HG03575 (cell line): ENCODE measurements around the gene HUNK.

Experiments
- ATAC-seq: cut with Tn5 transposase; IDR thresholded peaks from one replicate; pipeline ENCODE4 v1.9.1; 2021; ENCODE audit not compliant: unreplicated experiment, insufficient number of reproducible peaks, low FRiP score; ENCODE audit errors: extremely low read depth

HUNK gene

DNA sequence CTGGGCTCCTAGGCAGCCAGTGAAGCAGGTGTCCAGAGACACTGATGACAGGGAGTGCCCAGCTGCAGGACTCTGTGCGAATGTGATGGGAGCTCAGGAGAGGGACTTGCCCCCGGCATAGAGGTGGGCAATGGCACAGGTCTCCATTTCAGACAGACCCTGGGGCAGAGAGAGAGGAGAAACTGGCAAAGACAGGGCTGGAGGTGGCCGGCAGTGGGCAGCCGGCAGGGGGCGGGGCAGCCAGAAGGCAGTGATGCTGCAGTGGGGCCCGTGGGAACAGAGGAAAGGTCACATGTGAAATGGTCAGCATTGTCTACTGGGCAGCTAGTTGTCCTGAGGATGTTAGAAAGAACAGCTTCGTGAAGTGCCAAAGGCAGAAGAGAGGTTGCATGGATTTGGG is 112.6 kb downstream of the HUNK start:
- ATAC-seq: no peak

DNA sequence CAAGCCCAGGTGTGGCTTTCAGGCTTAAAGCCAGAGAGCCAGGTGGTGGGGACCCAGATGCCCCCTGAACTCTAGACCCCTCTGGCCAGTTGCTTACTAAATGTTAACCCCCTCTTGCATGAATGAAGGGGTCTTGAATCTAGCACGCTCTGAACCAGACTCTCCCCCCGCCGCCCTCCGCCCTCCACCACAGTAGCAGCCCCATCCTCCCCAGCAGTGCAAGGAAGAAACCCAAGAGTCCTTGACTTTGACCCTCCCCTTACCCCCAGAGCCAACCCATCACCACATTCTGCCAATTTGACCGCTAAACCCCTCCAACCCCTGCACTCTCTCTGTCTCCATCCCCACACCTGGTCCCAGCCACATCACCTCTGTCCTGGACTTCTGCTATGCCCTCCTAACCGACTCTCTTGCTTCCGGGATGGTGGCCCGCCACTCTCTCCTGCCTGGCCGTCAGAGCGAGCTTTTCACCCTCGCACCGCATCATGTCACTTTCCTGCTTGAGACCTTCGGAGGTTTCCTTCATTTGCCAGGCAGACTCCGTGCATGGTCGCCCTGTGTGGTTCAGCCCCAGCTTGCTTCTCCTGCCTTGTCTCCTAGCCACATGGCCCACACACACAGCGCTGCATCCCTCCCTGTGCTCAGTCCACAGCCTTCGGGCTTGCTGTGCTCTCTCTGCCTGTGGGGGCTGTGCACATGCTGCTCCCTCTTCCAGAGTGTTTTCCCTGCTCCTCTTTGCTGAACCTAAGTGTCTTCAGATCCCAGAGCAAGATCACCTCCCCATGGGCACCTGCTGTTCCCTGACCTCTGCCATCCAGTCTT is 113.4 kb downstream of the HUNK start:
- no peak for ATAC-seq

DNA sequence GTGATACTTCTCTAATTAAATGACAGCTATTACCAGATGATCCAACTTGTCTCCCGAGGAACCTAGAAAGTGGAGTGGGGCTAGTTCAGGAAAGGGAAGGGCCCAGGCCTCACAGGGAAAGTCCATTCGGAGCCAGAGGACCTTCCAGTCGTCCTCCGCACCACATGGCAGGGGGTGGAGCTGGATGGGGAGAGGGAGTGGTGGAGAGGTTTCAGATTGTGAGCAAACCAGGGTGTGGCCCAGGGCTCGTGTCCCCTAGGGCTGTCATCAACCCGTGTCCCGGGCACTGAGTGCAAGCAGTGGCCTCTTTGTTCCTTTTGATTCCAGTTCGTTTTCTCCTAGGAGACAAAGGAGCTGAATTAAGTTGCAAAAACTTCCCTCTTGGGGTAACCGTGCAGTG is 114.9 kb downstream of the HUNK start:
- ATAC-seq: no peak

- ATAC-seq: no peak
Measured at GRCh38 chr21:31988492-31989290, 115.9 kb downstream of the HUNK start.

- ATAC-seq: no peak
Measured at GRCh38 chr21:31991356-31992331, 118.8 kb downstream of the HUNK start.

GRCh38 chr21:31992391-31992790 is 119.6 kb downstream of the HUNK start:
- ATAC-seq: no peak

DNA sequence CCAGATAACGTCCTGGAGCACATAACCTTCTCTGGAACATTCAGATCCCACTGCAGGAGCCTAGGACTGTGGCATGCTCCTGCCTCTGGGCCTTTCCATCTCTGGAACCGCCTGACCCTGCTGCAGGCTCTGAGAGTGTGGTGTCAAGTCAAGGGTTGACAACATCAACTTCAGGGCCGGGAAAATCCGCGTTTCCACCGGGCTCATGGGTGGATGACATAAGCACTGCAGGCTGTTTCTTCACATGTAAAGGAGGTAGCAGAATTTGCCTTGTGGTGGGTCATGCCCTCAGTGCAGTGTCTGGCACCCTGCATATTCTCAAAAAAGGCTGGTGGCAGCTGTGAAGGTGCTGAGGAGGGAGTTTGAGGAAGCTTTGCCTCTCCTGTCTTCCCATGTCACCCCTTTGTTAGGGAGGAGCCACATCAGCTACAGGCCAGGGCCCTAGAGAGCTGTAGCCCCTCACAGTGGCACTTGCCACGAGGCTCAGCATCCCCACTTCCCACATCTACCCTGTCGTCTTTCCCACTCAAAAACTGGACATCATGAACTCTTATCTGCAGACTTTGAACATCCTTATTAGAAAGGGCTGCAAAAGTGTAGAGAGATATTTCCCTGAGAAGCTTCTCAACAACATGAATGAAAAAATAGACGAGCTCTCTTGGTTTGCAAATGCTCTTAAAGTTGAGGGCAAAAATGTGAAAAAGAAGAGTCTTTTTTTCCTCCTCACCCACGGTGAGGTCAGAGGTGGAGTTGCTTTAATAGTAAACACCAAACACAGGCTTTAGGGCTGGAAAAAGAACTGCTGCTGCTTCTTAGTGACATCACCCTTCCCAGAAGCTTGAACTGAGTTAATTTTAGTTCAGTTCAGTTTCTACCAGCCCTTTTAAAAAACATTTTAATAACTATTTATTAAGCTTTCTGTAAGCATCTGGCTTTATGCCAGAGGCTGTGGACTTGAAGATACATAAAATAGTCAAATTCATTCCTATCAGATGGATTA is 121.3 kb downstream of the HUNK start:
- no peak for ATAC-seq

DNA sequence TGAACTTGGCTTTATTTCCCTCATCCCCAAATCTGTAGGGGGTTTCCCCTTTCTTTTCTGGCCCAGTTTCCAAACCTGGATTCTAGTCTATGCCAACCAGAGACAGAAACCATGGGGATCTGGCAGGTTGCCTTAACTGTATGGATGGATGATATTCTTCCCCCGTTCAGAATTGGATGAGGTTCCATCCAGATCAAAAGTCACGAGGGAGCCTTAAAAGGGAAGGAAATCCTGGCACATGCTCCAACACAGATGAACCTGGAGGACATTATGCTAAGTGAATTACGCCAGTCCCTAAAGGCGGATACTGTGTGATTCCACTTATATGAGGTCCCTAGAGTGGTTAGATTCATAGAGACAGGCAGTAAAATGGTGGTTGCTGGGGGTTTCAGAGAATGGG is 124.4 kb downstream of the HUNK start:
- no peak for ATAC-seq

GRCh38 chr21:31999810-32000468 is 127.1 kb downstream of the HUNK start:
- no peak for ATAC-seq

DNA sequence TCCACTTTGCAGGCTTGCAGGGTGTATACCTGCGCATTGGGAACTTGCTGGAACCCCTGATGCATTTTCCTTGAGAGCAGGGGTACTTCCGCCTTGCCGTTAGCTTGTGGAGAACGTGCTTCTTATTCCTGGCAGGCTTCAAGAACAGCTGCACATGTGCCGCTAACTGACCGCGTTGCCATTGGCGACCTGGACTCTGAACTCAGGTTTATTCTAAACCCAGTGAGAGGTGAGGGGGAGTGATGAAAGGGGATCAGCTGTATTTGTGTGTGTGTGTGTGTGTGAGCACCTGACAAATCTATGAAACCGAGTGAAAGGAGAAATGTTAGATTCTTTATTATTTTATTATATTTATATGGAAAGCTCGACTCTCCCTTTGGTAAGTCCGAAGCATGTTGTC is 128.6 kb downstream of the HUNK start:
- ATAC-seq: no peak

DNA sequence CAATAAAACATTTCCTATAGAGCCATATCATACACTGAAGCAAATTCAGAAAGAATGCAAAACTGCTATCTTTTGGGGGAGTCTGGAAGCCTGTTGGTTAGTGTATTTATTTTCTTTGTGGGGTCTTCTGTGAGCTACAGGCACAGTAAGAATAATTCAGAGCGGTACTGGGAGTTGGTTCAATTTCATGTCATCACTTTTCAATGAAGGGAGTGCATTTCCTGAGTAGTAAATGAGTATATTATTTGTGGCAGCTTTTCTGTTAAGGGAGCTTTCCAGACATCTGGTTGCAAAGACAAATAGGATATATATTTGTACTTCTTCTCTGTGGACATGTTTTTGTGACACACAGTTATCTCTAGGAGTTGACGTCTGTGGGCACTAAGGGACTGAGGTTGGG is 130.6 kb downstream of the HUNK start:
- ATAC-seq: no peak

DNA sequence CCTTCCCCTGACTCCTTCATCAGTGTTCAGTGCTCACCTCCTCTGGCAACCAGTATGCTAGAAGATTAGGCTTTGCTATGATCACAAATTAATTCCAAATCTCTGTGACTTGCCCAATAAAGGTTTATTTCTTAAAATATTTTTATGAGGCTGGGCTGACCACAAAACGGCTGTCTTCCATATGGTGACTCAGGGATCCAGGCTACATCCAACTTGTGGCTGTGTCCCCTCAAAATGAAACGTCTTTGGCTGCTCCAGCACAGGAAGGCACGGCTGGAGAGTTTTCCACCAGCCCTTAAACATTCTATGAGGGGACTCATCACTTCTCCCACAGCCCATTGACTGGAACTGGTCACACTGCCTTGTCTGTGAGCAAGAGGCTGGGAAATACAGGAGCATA is 131.5 kb downstream of the HUNK start:
- no peak for ATAC-seq

DNA sequence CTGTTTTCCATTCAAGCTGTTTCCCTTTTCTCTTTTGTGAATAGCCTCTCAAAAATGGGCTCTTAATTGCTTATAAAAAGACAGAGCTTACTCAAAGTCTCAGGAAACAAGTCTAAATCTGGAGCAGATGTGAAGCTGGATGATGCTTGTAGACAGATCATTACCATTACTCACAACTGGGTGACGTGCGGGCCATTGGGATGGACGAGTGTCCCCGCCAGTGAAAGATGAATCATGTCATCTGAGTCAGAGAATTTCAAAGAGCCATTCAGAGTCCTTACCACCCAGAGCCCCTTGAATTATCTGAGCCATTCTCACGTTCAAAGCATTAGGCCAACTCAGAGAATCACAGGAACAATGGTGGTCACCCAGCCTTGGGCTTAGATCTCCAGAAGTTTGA is 134.6 kb downstream of the HUNK start:
- no peak for ATAC-seq

- ATAC-seq: no peak
Measured at GRCh38 chr21:32008714-32009113, 135.9 kb downstream of the HUNK start.

DNA sequence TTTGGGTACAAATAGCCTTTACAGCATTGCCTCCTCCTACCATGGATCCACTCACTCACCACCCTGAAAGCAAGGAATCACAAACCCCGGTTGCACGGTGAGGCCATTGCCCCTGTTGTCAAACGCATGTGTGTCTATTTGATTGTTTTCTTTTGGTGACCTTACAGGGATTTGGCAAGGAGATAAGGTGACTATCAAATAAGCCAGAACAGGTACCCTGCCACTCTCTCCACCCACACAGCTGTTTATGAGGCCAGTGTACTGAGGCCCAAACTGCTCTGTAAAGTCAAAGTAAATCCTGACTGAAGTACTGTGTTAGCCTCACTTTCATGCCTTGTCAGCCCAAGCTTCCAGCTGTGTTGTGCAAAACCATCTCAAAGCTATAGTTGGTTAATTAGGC is 136.4 kb downstream of the HUNK start:
- no peak for ATAC-seq

GRCh38 chr21:32015461-32016139 is 142.8 kb downstream of the HUNK start:
- no peak for ATAC-seq

DNA sequence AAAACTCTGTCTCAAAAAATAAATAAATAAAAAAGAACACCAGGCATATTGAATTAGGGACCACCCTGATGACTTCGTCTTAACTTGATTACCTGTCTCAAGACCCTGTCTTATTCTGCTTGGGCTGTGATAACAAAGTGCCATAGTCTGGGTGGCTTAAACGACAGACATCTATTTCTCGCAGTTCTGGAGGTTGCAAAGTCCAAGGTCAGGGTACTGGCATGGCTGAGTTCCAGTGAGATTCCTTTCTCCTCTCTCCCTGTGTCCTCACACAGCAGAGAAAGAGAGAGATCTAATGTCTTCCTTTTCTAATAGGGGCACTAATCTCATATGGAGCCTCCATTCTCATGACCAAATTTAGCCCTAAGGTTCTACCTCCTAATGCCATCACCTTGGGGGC is 145.6 kb downstream of the HUNK start:
- no peak for ATAC-seq
